HG03432 (cell line): ENCODE results near the gene HNRNPU.

Experiments used
- ATAC-seq: cut with Tn5 transposase; IDR thresholded peaks from one replicate; pipeline ENCODE4 v1.9.1; 2021; ENCODE audit warnings: mild to moderate bottlenecking, moderate library complexity; ENCODE audit not compliant: unreplicated experiment

The HNRNPU gene

DNA sequence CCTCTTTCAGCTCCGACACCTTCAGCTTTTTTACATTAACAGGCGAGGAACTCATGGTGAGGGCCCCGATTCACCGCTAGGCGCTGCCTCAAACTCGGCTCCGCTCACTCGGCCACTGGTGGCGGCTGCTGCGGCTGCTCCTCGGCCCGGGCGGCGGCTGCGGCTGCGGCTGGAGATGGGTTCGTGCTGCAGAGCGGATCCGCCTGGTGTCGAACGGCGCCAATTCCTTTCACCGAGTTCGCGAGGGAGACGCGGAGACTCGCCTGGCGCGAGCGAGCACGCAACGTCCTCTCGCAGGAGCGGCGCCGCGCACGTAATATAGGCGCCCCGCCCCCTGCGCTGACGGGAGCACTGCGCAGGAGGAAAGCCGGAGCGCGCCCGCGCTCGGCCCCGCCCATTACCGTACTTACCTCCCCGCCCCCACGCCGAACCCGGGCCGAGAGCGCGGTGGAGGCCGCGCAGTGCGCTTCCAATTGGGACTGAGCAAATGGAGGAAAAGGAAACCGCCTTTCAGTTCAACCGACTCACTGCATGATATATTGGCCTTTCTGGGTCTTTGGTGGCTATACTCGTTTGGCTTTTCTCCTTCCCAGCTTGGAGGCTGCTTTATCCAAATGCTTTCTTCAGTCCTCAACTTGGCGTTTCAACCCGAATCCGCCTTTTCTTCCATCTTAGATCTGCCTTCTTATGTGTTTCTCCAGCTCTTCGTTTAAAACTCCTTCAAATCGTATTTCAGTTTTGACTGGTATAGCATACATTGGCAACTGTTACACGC, at the start of gene HNRNPU:
Gene HNRNPU (minus strand): TSS at position 291 of the 775 bp plus-strand sequence. CDS start 236 bp downstream, at position 55.
- peak; percentile 70 for ATAC-seq

DNA sequence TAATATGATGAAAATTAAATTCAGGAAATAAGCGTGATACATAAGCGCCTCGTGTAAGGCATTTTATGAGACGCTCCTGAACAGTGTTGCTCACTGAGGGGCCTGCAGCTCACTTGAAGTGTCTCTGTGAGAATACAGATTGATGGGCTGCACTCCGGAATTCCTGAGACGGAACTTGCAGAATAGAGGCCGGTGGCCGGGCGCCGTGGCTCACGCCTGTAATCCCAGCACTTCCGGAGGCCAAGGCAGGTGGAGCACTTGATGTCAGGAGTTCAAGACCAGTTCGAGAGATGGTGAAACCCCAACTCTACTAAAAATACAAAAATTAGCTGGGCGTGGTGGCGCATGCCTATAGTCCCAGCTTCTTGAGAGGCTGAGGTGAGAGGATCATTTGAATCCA, 49.5 kb upstream of the HNRNPU start:
- no peak for ATAC-seq

DNA sequence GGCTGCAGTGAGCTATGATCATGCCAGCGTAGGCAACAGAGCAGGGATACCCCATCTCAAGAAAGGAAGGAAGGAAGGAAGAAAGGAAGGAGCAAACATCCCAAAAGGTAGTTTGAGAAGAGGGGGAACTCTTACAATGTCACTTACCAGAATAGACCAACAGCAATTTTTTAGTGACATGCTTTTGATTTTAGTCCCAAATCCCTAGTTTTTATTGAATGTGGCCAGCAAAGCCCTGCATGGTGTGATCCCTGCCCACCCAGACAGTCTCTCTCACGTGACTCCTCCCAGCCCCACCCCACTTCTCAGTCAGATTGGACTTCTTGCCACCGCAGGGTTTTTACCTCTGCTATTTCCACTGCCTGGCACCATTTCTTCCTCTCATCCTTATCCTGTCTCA, 39.8 kb upstream of the HNRNPU start:
- no peak for ATAC-seq

DNA sequence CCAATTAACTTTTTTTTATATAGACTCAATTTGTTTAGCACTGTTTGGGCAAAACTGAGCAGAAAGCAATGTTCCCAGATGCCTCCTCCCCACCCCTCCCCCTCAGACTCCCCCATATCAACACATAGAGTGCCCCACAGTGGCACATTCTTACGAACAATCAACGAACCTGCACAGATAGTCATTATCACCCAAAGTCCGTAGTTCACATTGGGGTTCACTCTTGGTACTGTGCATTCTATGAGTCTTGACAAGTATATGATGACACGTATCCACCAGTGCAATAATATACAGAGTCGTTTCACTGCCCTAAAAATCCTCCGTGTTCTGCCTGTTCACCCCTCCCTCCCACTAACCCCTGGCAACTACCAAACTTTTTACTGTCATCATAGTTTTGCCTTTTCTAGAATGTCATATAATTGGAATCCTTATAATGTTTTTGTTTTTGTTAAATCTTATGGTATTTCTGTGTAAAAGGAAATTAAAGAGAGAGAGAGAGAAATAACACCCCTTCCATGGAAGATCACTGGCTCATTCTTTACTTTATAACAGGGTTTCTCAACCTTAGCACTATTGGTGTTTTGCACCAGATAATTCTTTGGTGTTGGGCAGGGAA, 37.2 kb upstream of the HNRNPU start:
- no peak for ATAC-seq

DNA sequence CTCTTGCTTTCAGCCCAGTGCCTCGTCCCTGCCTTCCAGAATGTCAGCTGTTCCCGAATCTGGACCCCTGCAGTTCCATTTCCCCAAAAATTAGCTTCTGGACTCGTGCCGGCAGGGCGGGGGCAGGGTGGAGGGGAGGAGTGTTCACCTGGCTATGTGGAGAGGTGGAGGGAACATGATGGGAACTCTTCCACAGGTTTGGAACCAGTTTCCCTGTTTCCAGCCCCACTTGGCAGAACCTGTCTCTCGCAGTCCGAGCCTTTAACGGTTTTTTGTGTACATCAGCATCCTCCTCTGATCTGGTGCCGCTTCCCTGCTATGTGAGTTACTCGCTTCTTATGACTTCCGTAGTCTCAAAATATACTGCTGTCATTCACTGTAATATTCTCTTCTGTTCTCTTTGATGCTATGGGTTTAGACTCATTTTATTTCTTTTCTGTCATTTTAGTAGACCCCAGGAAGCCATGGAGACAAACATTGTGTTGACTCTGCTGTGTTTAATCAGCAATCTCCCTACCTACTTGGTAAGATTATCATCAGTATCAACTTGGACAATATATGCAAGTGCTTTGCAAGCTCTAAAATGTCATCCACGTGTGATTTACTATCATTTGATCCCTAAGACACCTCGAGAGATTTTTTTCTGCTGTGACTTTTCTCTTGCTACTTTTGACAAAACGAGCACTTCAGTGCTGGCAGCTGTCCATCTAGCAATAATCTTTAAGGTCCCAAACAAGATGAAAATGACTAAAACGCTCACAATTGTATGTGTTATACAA, 33.3 kb upstream of the HNRNPU start:
- ATAC-seq, result no peak

DNA sequence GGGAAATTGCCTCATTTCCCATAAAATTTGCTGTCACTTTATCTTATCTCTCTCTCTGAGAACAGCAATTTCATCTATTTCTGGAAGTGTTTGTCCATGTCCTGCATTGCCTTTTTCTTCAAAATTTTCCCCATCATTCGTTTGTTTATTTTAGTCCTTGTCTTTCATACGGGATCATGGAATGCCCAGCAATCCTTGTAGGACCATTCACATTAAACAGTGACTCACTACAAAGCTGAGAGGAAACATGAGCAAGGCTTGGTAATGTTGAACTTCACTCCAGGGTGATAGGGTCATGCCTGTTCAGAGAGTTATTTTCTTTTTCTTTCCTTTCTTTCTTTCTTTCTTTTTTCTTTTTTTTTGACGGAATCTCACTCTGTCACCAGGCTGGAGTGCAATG, 32.2 kb upstream of the HNRNPU start:
- ATAC-seq, result no peak

- no peak for ATAC-seq
Measured at GRCh38 chr1:244893836-244894235, 29.5 kb upstream of the HNRNPU start.

- no peak for ATAC-seq
Measured at GRCh38 chr1:244887281-244887680, 22.9 kb upstream of the HNRNPU start.

DNA sequence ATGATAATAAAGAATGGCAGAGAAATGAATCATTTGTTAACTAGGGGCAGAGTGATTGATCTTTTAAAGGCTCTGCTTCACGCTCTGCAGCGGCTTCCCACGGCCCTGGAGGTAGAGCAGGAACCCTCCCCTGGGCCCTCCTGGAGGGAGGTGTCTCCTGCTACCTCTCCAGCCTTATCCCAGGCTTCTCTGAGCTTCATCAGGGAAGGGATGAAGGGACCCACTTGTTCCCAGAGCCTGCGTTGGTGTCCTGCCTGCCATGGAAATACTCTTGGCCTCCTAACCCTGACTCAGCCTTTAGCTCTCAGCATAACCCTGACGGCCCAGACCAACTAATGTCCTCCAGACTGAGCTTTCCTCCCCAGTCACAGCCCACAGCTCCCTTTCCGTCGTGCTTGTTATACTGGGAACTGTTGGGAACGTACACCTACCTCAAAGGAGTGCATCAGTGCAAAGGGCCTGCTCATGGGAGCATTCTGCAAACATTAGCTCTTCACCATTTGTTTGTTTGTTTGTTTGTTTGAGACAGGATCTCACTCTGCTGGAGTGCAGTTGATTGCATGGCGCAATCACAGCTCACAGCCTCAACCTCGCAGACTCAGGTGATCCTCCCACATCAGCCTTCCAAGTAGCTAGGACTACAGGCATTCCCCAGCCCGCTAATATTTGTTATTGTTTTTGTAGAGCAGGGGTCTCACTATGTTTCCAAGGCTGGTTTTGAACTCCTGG, 17.4 kb upstream of the HNRNPU start:
- no peak for ATAC-seq

- no peak for ATAC-seq
Measured at GRCh38 chr1:244878681-244879080, 14.3 kb upstream of the HNRNPU start.

- no peak for ATAC-seq
Measured at GRCh38 chr1:244876228-244876910, 12.0 kb upstream of the HNRNPU start.

DNA sequence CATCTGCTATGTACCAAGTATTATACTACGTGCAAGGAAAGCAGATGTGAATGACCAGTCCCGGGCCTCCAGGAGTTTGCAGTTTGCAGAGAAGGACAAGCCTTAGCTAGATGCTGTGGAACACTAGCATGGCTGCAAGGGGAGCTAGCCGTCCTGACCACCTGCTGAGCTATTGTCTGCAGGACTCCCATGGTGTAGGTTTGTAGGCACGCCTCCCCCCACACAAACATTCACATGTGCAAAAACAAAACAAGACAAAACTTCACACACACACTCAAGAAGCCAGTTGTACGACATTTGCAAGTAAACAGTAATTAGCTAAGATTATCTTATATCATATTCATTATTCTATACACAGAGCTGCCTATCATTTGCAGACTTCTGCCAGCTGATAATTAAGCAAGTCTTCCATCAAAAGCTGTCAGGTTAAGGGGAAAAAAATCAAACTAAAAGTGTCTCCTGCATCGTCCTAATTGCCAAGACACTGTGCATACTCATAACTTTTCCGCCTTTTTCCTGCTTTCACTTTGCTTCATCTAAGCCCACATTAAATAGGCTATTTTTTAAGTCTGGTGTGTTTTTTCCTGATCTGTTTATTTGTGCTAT, 10.7 kb upstream of the HNRNPU start:
- ATAC-seq, result no peak

- no peak for ATAC-seq
Measured at GRCh38 chr1:244869950-244870349, 5.6 kb upstream of the HNRNPU start.

GRCh38 chr1:244869364-244869827, 5.1 kb upstream of the HNRNPU start:
- ATAC-seq, result no peak

DNA sequence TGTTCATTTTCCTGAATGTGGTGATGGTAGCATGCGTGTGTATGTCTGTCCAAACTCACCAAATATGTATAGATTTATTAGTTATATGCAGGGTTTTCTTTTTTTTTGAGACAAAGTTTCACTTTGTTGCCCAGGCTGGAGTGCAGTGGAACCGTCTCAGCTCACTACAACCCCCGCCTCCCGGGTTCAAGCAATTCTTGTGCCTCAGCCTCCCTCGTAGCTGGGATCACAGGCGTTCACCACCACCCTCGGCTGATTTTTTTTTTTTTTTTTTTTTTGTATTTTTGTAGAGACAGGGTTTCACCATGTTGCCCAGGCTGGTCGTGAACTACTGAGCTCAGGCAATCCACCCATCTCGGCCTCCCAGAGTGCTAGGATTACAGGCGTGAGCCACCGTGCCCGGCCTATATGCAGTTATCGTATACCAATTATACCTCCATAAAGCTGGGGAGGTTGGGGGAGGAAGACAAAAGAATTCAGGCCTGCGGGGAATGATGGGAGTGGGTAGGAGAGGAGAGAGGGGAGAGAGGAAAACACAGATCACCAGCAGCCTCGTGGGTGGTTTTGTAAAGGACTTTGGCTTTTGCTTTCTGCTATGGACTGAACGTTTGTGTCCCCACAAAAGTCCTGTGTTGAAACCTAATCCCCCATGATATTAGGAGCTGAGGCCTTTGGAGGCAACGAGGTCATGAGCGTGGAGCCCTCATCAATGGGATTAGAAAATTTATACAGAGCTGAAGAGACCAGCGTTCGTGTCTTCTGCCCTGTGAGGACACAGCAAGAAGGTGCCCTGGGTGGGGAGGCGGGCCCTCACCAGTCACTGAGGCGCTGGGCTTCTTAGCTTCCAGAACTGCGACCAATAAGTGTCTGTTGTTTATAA, 4.4 kb upstream of the HNRNPU start:
- ATAC-seq, result no peak

DNA sequence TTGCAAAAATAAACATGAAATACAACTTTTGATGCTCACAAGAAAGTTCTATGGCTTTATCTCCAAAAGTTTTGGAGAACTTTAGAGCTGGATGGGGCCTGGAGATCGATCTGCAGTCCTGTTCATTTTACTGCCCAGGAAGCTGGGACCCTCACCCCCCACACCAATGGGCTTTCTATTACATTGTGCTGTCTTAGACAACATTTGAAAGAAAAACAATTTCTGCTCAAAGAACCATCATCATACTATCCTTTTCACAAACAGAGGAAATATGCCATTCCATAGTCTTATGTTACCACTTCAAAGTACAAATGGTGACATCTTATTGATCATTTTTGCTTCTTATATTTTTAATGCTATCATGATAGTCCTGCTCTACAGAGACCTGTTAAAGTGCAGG, 2.0 kb upstream of the HNRNPU start:
- no peak for ATAC-seq

- no peak for ATAC-seq
Measured at GRCh38 chr1:244865820-244866219, 1.5 kb upstream of the HNRNPU start.

DNA sequence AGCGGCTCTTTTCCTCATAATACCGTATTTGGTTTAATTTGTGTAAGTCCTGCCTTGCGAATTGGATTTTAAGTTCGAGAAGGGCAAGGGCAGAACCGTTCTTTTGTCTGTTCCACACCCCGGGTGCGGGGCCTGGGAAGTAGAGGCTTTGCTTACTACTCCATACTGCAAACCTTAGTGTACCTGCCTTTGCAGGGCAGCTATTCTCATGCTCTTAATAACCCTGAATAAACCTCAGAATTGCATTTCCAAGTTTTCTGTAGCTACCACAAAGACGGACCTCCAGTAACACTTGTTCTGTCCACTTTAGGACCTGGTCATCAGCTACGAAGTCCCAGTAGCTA, 657 bp upstream of the HNRNPU start:
- ATAC-seq, result no peak
